GM12872 (cell line): ENCODE measurements around the gene LYST.

Experiments
- CTCF ChIP-seq: IDR thresholded peaks from 3 replicates; pipeline ENCODE4 v1.5.1; 2011; ENCODE audit warnings: low read depth, mild to moderate bottlenecking, low read length, moderate library complexity; ENCODE audit not compliant: insufficient read depth

LYST gene

GRCh38 chr1:235657747-235658526 lies 208.8 kb downstream of the LYST start:
- TF ChIP-seq CTCF, result no peak

GRCh38 chr1:235657269-235657668 lies 209.4 kb downstream of the LYST start:
- no peak for TF ChIP-seq CTCF

GRCh38 chr1:235652364-235652763 lies 214.3 kb downstream of the LYST start:
- TF ChIP-seq CTCF, result no peak

- TF ChIP-seq CTCF, result no peak
These were observed 215.4 kb downstream of the LYST start for GRCh38 chr1:235651170-235651806.

- no peak for TF ChIP-seq CTCF
These were observed 216.2 kb downstream of the LYST start for GRCh38 chr1:235650341-235651169.

- no peak for TF ChIP-seq CTCF
These were observed 217.1 kb downstream of the LYST start, which contains the start of gene GNG4 for GRCh38 chr1:235649368-235650163. Gene GNG4, minus strand, starts transcription at chr1:235649784. Its CDS starts 65,946 bp downstream, at chr1:235583838.
